Stimulated activated naive CD4-positive, alpha-beta T cell treated with Interleukin-2 at 50 U/mL for 16 hours (primary cell): ENCODE measurements around the gene BACH2.
"Not testable (repeated sequence)": the region's sequence is repeated elsewhere in the genome, so short reads cannot be mapped to it uniquely, and the experiment has no call there.

ENCODE experiments used
- DNase-seq: peaks from one replicate; lab custom pipeline; 2025; lab: John Stamatoyannopoulos, UW

The BACH2 gene

DNA sequence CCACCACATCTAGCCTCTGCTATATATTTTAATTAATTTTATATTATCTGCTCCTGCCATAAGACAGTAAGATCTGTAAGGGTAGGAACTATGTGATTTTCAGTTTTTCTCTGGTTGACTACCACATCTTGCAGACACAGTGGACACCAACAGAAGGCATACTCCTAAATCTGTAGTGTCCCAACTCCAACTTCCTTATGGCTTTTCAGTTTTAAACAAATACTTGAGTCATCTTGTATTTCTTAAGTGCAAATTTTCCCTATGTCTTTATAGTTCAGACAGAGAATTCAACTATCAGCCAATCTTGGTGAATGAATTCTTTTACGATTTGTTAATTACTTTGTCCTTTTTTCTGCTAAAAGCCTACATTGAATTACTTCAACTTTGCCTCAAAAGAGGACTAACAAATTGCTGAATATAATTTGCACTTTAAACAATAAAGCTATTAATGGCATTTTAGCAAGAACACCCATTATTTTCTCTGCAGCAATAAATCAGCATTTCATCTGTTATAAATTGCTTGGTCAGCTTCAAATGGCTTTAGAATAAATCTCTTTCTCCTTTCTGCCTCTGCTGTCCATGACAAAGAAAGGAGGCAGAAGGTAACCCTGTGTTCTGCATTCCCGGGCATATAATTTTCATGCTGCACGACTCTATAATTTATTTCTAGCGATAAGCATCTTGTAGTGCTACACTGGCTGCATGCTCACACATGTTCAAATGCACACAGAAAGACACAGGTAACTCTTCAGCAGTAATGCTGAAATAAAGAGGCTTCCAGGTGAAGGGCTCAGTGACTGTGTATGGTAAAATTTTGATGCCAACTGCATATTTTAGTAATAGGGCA is 144.8 kb downstream of the BACH2 start:
- DNase-seq, result no peak

DNA sequence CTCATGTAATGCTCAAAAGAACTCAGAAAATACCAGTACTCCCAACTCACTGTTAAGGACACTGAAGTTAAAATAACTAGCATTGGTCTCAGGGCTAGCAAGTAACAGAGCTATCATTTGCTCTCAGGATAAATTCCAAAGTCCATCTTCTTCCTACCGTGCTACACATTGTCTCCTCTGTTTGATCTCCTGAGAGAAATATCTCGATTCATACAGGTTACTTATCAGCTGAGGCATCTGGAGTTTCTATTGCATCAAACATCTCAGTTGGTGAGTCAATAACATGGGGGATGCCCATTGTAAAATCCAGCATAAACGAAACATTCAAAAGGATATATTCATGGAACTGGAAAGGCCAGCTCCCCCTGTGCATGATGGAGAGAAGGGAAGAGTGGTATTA is 147.4 kb downstream of the BACH2 start:
- no peak for DNase-seq

DNA sequence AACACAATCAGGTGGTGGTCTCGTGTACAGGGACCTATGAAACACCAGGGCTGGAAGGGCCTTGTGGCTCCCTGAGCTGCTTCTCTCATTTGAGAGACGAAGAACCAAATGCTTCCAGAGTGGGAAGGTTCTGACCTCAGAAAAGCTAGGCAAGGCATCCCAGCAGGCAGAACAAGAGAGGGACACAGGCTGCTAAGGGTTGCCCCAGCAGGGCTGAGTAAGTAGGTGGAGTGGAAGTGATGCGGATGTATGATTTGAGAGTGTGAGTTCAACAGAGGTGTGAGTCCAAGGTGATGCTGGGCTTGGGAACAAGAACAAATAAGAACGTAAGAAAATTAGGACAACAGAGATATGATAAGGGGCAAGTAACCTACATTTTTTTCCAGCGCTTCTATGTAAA is 147.8 kb downstream of the BACH2 start:
- no peak for DNase-seq

DNA sequence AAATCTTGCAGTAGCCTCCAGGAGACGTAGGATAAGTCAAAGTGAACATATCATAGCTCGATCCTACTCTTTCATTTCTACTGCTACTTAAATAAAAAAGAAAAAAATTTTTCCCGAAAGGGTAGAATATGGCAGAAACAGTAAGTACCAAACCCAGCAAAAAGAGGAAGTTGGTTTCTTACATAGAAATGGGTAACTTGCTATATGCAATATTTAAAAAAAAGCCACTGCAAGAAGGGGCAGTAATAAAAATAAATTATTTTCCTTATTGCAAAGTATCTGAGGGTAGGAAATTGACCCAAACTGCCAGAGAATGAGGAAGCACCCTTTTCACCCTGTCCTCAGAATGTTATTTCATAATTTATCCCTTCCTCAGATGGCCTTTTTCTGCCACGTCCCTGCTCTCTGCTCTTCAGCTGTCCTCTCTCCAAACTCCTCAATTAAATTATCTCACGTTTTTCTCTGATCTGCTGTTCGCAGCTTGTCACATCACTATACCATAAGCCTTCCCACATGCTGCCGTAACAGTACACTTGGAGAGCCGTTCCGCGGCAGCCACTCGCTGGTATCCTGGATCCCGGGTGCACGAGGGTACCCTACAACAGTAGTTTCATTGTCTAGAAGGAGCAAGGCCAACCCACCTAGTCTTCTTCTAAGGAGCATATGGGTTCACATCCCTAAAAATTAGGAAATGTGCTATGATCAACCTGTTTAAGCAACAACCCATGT is 149.6 kb downstream of the BACH2 start:
- DNase-seq, result no peak

DNA sequence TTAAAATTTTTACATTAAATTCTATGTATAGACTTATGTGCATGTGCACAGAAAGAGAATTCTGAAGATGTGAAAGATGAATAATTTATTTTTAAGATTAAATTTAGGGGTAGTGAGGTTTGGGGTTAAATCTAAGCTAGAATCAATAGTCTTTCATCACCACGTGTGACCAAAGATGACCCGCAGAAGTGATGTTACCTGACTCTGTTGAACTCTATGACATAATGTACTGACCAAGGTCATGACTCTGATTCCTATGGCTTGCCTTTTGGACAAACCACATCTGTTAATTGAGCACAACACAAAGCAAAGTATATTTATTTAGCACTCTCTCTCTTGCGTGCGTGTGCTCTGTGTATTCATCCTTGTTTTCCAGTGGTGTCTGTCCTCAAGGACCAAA is 150.6 kb downstream of the BACH2 start:
- DNase-seq, result no peak

DNA sequence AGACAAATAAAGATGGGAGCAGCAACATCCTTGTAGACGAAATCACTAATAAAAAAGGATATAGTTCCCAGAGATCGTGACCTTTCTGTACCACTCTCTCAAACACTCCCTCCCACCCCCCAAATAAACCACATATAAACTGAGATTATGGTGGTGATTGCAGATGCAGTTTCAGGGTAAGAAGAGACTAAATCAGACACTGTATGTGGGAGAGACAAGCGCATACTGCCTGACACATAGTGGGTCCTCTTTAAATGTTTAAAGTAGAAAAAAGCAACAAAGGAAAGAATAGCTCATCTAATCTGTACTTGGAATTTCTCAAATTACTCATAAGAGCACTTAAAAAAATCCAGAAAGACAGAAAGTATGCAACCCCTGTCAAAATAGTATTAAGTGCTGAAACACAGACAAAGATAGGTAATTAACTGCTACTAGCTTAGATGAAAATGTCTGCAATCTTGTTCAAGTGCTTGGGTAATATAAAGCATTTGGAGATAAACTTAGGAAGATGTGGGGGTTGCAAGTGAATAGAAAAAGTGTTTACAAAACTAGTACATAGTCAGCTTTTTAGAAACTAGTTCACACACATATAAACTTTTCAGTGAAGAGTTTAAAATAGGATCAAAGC is 151.6 kb downstream of the BACH2 start:
- DNase-seq, result no peak

DNA sequence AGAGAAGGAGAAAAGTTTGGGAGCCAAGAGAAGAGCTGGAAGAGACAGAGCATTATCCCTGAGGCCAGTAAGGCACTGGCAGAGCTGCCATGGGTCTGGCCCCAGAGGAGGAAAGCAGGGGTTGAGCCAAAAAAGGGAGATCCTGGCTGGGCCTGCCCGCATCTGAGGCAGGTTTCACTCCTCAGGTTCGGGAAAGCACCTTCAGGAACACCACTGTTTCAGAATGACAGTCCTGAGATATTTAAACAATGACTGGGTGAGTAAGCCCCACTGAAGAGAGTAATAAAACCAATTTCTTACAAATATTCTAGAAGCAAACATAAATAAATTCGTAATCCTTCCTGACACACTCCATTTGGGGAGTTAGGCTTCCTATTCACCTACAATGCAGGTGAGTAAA is 152.2 kb downstream of the BACH2 start:
- DNase-seq, result peak; percentile 27

DNA sequence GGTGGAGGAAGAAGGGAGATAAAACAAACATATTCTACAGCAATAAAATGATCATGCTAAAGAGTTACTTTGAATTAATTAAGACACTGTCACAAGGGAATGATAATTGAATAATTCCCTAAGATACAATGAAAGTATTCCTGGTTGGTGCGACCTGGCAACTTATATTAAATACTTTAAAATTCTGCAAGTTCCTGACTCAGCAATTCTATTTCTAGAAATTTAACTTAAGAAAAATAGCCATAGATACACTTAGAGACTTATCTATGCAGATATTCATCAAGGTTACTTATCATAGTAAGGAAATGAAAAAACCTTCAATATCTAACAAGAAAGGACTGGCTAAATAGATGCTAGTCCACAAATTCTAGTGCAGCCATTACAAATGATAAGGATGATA is 156.0 kb downstream of the BACH2 start:
- no peak for DNase-seq

DNA sequence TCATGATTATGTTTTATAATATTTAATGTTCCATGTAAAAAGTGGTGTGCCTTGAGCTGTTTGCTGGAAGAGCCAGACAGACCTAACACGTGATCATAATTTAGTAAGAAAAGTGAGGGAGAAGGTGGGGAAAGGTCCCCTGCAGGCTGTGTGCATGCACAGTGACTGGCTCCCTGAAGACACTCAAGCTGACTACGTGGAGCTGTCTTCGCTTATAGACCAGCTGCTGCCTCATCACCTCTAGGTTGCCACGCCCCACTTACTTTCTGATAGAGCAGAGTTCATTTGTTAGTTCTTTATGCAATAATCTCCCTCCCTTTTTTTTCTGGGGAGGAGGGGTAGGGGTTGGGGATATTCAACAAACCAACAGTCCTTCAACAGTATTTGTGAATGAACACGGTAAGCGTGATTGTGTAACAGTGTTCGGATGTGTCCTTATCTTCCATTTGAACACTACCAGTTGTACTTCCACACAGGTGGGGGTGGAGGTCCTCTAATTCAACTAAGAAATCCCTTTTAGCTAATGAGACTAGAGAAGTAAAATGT is 157.3 kb downstream of the BACH2 start:
- DNase-seq, result no peak

DNA sequence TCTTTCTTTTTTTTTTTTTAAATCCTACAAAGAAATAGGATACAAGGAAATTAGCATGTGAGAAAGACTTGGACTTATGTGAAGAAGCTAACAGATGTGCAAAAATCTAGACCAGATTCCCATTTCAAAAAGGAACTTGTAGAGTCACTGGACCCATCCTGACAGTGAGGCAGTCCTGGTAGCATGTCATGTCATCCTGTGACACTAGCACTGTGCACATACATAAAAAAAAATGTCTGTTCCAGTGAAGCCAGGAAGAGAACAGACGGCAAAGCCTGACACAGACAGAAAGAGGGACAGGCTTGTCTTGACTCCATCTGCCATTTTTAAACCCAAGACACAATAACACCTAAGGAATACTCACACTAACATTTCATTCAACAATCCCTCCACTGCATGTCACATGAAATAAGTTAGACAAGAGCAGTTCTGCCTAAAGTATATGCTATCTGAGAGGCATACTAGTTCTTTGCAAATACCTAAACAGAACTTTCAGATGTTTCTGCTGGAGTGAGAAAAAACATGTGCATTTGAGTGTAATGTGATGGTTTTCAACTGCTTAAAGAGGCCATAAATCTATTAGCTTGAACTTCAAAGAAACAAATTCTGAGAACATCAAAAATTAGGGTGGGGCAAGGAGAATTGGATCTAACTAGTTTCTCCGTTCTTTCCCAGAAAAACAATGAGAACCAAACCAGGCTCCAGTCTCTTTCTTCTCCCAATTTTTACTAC is 159.6 kb downstream of the BACH2 start:
- no peak for DNase-seq

DNA sequence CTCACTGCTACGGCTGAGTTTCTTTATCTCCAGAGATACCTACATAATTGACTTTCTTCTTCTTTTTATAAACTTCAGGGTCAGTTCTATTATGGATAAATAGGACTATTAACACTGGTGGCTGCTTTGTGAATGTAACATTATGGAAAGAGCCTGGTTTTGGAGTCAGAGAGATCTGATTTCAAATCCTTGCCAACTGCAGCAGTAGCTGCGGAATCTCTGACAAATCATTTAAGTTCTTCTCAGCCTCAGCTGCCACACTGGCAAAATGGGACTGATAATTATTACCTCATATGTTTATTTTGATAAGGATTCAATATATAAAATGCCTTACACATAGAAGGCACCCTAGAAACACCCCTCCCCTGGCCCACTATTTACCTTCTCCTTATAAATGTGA is 160.5 kb downstream of the BACH2 start:
- no peak for DNase-seq

DNA sequence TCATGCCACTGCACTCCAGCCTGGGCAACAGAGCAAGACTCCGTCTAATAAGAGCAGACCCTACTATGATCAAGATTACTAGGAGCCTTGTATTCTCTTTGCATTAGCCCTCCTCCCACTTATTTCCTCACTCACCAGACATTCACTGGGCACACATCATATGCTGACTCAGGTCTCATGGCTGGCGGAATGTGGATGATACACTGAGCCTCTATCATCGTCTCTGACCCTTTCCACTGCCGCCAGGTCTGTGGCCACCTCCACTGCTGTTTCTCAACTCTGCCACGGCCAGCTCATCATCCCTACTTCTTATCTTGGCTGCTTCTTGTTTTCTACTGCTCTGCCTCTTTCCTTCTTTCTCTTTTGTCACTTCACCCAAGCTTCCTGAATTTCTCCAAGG is 161.0 kb downstream of the BACH2 start:
- DNase-seq, result no peak

DNA sequence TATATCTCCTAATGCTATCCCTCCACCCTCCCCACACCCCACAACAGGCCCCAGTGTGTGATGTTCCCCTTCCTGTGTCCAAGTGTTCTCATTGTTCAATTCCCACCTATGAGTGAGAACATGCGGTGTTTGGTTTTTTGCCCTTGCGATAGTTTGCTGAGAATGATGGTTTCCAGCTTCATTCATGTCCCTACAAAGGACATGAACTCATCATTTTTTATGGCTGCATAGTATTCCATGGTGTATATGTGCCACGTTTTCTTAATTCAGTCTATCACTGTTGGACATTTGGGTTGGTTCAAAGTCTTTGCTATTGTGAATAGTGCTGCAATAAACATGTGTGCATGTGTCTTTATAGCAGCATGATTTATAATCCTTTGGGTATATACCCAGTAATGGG is 163.0 kb downstream of the BACH2 start:
- not testable (repeated sequence) for DNase-seq

DNA sequence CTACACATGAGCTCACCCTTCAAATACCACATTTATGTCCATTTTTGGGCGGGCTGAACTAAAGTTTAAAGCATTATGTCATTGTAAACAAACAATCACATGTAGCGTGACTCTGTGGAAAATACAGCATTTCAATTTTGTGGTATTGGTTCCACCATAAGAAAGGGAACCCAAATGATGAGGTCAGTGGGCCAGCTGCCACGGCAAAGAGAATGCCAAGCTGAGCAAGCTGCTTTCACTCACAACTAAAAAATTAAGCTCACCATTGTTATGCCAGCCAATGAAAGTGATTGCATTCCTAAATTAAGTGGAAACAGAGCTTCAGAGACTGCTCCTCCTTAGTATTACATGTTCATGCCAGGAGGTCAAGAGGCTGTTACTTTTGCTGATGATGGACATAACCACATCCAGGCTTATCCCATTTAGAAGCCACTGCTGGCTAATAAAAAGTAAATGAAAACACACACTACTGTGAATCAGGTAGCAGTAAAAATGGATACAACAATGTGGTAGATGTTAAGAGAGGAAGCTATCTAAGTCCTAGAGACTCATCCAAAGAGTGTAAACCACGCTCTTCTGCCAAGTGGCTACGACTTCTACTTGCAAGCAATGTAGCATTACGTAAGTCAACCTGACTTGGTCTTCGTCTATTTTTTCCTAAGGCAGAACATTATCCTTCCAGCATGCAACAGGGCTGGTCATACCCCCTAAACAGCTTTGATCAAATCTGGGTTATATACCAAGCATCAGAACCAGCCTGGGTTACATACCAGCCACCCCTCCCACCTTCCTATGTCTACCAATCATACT is 164.8 kb downstream of the BACH2 start:
- no peak for DNase-seq

DNA sequence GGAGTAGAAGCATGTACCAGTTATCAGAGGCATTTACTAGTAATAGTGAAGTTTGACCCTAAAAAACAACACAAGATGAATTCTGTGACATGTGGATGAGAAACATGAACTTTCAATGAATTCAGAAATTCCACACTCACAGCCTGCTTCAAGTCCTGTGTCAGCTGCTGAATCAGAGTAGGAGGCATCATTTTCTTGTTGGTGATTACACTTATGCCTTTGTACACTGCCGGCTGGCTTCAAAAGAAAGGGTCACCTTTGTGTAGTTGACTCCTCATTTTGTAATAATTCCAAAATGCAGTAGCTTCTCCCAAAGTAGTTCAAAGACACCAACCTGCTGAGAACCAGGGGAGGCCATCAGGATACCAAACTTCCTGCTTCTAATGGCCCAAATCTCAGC is 165.5 kb downstream of the BACH2 start:
- DNase-seq, result no peak

DNA sequence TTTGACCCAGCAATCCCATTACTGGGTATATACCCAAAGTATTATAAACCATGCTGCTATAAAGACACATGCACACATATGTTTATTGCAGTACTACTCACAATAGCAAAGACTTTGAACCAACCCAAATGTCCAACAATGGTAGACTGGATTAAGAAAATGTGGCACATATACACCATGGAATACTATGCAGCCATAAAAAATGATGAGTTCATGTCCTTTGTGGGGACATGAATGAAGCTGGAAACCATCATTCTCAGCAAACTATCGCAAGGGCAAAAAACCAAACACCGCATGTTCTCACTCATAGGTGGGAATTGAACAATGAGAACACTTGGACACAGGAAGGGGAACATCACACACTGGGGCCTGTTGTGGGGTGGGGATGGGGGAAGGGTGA is 168.0 kb downstream of the BACH2 start:
- not testable (repeated sequence) for DNase-seq

DNA sequence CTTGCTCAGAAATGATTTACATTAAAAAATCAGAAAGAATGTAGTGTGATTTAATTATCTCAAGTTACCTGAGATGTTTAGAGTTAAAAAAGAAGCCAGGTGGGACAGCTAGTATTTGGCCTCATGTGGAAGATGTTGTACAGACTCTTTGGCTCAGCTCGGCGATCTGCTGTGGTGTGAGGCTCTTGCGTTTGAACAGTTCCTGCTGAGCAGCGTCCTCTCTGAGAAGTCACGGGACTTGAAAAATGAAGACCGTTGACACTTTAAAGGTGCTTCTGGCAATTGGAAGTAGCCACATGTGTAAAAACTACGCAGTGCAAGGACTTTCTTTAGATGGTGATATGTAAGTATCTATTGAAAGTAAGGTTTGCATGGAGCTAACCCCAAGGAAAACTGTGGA is 169.0 kb downstream of the BACH2 start:
- no peak for DNase-seq

DNA sequence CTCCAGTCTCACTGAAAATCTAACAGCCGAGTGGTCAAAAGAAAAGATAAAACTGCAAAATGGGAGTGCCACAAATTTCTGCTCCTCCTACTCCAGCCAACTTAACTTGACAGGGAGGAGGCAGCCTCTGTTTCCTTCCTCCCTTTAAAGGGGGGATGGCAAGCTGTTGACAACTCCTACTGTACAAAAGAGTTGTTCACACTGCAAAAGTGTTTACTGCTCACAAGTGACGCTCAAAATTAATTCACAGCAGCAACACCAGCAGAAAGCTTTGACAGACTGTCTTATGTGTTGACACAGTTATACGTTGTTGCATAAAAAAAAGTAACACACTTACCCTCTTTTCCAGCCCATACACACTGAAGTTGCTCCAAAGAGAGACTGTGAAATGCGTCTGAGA is 169.8 kb downstream of the BACH2 start:
- no peak for DNase-seq

DNA sequence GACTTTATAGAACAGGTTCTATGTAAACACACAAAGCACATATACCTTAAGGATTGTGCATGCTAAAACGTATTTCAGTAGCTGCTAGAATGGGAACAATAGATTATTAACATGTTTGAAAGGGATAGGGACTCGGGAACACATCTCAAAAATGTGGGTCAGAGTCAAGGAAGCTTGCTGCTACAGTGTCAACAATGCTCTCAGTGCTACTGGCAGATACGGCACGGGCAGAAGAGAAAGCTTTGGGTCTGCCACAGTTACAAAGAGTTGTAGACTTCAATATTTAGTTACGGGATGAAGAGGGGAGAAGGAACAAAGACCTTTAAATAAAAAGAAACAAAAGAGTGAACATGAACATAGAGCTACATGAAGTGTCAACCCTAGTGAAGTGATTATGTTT is 170.5 kb downstream of the BACH2 start:
- DNase-seq, result no peak

DNA sequence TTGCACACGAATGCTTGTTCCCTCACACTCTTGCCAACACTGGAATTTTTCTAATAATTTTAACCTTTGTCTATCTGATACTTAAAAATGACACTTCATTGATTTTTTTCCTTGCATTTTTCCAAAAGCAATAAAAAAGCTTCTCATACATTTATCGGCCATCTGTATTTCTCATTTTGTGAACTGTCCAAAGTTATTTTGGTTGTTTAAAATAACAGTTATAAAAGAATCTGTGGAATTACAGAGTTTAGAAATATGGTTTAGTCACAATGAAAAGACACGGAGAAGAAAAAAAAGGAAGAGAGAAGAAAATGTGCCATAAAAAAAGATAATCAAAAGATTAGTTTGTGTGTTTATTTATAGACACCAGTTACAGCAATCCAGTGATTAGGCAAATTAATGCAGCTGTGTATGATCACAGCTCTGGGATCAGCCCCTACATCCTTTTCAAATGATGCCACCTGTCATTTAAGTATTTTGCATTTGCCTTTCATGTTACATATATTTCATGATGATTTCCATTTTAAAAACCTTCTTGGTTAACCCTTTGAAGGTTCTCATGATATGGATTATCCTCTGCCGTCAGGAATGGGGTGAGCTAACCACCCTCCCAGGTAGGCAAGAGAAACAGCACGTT is 171.7 kb downstream of the BACH2 start:
- no peak for DNase-seq

DNA sequence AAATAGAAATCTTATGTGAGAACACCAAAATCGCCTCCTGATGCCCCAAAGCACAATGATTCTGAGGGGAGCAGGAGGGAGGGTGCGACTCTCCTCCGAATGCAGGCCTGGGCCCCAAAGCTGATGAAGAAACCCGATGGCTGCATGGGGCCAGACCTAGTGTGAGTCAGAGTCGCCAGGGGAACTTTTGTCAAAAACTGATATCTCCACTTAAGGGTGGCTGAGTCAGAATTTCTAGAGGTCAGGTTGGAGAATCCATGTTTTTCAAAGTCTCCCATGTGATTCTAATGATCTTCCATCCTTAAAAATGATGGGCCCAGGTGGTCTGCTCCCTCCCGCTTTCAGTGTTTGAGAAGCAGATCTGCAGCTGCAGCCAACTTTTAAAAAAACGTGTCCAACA is 172.8 kb downstream of the BACH2 start:
- DNase-seq, result no peak
